BE2C (cell line): ENCODE results near the gene PDF.

Experiments
- DNase-seq: peaks from one replicate; pipeline ENCODE4 v3.0.0-alpha.2; 2020
- H3K27me3 ChIP-seq: fragments of 250-450 bp; sonication (Bioruptor Pico); 2 replicates; pipeline ENCODE4 v1.5.1; 2020; ENCODE audit warnings: mild to moderate bottlenecking
- H3K36me3 ChIP-seq: fragments of 250-450 bp; sonication (Bioruptor Pico); 2 replicates; pipeline ENCODE4 v1.5.1; 2020; ENCODE audit warnings: mild to moderate bottlenecking
- H3K4me1 ChIP-seq: fragments of 250-450 bp; sonication (Bioruptor Pico); 2 replicates; pipeline ENCODE4 v1.5.1; 2020
- H3K4me3 ChIP-seq: 2 replicates; pipeline ENCODE4 v1.5.1; 2011; ENCODE audit warnings: low read depth, low read length
- H3K9me3 ChIP-seq: fragments of 250-450 bp; sonication (Bioruptor Pico); 2 replicates; pipeline ENCODE4 v1.5.1; 2020
- TF ChIP-seq, protein P1 (sequence below): IDR thresholded peaks from 2 replicates; pipeline ENCODE4 v1.5.1; 2012; ENCODE audit warnings: mild to moderate bottlenecking, low read depth, low read length

The PDF gene

GRCh38 chr16:69324585-69325253 is 5.7 kb downstream of the PDF start:
- TF ChIP-seq, protein P1, sequence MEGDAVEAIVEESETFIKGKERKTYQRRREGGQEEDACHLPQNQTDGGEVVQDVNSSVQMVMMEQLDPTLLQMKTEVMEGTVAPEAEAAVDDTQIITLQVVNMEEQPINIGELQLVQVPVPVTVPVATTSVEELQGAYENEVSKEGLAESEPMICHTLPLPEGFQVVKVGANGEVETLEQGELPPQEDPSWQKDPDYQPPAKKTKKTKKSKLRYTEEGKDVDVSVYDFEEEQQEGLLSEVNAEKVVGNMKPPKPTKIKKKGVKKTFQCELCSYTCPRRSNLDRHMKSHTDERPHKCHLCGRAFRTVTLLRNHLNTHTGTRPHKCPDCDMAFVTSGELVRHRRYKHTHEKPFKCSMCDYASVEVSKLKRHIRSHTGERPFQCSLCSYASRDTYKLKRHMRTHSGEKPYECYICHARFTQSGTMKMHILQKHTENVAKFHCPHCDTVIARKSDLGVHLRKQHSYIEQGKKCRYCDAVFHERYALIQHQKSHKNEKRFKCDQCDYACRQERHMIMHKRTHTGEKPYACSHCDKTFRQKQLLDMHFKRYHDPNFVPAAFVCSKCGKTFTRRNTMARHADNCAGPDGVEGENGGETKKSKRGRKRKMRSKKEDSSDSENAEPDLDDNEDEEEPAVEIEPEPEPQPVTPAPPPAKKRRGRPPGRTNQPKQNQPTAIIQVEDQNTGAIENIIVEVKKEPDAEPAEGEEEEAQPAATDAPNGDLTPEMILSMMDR, result no peak
- Histone ChIP-seq H3K36me3 (peaks cover 88% of the 10 kb centered on the region), H3K27me3 (no peaks in the 10 kb centered on the region), H3K4me1 (peaks cover 10% of the 10 kb centered on the region), H3K9me3 (no peaks in the 10 kb centered on the region), H3K4me3 (no peak overlapping the region)
- no peak for DNase-seq

GRCh38 chr16:69324013-69324531 is 6.3 kb downstream of the PDF start:
- Histone ChIP-seq H3K4me3 (no peak overlapping the region), H3K9me3 (no peaks in the 10 kb centered on the region), H3K27me3 (no peaks in the 10 kb centered on the region), H3K4me1 (peaks cover 10% of the 10 kb centered on the region), H3K36me3 (peaks cover 94% of the 10 kb centered on the region)
- TF ChIP-seq, protein P1, result no peak
- DNase-seq, result peak; percentile 76

- Histone ChIP-seq H3K9me3 (no peaks in the 10 kb centered on the region), H3K4me3 (no peak overlapping the region), H3K4me1 (peaks cover 10% of the 10 kb centered on the region)
Measured at GRCh38 chr16:69323415-69323814, 7.0 kb downstream of the PDF start.

GRCh38 chr16:69322343-69322742 is 8.0 kb downstream of the PDF start:
- TF ChIP-seq, protein P1, result no peak
- peaks cover 10% of the 10 kb centered on the region for H3K4me1 ChIP-seq
- H3K27me3 ChIP-seq, result no peaks in the 10 kb centered on the region
- H3K9me3 ChIP-seq, result no peaks in the 10 kb centered on the region
- H3K4me3 ChIP-seq, result no peak overlapping the region
- peaks cover 89% of the 10 kb centered on the region for H3K36me3 ChIP-seq
- DNase-seq, result no peak

More at GRCh38 chr16:69323415-69323814, 7.0 kb downstream of the PDF start:
- Histone ChIP-seq H3K27me3 (no peaks in the 10 kb centered on the region), H3K36me3 (peaks cover 95% of the 10 kb centered on the region)
- TF ChIP-seq, protein P1, result no peak
- DNase-seq, result no peak

DNA sequence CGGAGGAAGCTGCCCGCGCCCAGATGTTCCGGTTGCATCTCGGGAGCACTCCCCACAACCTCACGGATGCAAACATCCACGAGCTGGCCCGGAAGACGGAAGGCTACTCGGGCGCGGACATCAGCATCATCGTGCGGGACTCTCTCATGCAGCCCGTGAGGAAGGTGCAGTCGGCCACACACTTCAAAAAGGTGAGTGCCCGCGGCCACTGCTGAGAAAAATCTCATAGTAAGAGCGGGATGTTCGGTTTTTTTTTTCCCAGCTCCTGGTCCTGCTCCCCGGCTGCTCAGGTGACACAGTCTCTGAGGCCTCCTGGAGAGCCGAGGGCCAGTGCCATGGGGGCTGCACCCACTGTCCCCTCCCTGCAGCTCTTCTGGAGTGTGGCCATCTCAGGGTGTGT is 9.3 kb downstream of the PDF start:
- TF ChIP-seq, protein P1, result no peak
- no peaks in the 10 kb centered on the region for H3K27me3 ChIP-seq
- no peak for DNase-seq
- H3K4me1 ChIP-seq, result peaks cover 10% of the 10 kb centered on the region
- no peak overlapping the region for H3K4me3 ChIP-seq
- peaks cover 91% of the 10 kb centered on the region for H3K36me3 ChIP-seq
- no peaks in the 10 kb centered on the region for H3K9me3 ChIP-seq

DNA sequence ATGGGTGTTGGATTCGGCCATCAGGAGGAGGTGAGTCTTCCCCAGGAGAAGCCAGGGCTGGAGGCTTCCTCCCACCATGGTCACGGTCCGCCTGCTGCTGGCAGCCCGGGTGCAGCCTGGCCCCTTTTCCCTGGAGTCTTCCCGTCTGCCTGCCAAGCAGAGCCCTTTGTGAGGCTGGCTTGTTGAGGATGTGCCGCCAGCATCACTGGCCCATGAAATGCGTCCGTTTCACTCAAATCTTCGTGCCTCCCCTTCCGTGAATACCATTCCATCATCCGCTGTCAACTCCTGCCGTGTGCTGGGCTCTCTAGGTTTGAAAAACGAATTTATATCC is 9.7 kb downstream of the PDF start:
- Histone ChIP-seq H3K36me3 (peaks cover 91% of the 10 kb centered on the region), H3K27me3 (no peaks in the 10 kb centered on the region), H3K4me3 (no peak overlapping the region), H3K9me3 (no peaks in the 10 kb centered on the region), H3K4me1 (peaks cover 10% of the 10 kb centered on the region)
- no peak for DNase-seq
- TF ChIP-seq, protein P1, result no peak
